D721Med (cell line): Measurements from ENCODE around the gene MCF2L.

ENCODE experiments used
- DNase-seq: peaks from one replicate; pipeline ENCODE4 v3.0.0; 2011; ENCODE audit warnings: low spot score; ENCODE audit not compliant: insufficient read length
- FAIRE-seq: peaks from 2 replicates; lab custom pipeline; 2011; peaks lifted over from hg19 to GRCh38; lab: Jason Lieb, UNC
- TF ChIP-seq, protein P1 (sequence below): IDR thresholded peaks from 2 replicates; pipeline ENCODE4 v1.5.1; 2012; ENCODE audit warnings: mild to moderate bottlenecking, control low read depth; ENCODE audit not compliant: insufficient read depth; ENCODE audit errors: missing control alignments

Gene MCF2L

DNA sequence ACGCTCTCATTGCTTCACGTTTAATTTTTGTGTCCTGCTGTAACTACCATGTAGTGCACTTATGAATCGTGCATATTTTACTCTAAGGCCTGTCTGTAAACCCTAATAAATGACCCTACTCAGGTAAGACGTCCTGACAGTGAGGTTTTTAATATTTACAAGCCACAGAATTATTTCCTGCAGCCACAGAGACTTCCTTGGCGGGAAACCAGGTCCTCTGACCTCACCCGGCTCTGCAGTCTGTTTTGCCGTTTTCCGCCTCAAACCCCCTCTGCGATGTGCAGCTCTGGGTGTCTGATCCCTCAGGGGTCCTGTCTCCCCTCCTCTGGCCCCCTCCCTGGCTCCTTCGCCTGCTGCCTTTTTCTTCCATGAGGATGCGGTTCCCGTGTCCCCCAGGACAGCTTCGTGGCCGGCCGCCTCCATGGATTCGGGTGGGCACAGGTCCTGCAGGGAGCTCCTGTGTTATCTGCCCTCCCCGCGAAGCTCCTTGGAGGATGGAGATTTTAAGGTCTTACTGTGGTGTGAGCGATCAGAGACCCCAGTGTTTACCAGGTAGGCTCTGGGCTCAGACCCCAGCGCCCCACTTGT lies 66.3 kb downstream of the MCF2L start:
- no peak for DNase-seq
- no peak for FAIRE-seq
- TF ChIP-seq, protein P1, sequence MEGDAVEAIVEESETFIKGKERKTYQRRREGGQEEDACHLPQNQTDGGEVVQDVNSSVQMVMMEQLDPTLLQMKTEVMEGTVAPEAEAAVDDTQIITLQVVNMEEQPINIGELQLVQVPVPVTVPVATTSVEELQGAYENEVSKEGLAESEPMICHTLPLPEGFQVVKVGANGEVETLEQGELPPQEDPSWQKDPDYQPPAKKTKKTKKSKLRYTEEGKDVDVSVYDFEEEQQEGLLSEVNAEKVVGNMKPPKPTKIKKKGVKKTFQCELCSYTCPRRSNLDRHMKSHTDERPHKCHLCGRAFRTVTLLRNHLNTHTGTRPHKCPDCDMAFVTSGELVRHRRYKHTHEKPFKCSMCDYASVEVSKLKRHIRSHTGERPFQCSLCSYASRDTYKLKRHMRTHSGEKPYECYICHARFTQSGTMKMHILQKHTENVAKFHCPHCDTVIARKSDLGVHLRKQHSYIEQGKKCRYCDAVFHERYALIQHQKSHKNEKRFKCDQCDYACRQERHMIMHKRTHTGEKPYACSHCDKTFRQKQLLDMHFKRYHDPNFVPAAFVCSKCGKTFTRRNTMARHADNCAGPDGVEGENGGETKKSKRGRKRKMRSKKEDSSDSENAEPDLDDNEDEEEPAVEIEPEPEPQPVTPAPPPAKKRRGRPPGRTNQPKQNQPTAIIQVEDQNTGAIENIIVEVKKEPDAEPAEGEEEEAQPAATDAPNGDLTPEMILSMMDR = no peak

DNA sequence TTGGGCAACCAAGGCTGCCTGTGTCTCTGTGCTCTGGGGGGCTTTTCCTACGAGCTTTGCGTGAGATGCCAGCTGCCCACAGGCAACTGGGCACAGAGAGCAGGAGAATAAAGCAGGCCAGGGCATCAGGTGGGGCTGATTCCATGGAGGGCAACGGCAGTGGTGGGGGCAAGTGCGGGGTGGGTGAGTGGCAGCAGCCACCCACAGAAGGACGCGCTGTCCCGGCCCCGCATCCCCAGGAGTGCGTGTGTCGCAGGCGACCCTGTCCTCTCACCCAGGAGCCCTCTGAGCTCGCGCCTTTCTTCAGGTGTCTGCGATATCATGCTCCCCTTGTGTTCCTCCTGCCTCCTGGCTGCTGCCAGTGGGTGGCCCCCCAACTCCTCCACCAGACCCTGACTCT lies 67.4 kb downstream of the MCF2L start:
- no peak for FAIRE-seq
- DNase-seq = no peak
- TF ChIP-seq, protein P1 = no peak

DNA sequence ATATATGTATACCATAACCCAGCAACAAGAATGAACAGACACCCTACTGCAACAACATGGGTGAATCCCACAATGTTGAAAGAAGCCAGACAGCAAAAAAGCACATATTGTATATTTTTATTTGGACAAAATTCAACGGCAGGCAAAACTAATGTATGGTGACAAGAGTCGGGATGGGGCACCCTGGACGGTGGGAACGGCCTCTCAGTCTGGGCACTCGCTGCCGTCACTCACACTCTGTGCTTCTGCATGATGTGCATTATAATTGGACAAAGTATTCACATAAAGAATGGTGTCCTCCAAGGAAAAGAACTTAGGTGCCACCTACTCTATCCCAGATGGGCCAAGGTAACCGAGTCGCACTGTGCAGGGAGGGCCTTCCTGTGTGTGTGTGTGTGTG lies 71.0 kb downstream of the MCF2L start:
- DNase-seq = no peak
- FAIRE-seq = no peak
- TF ChIP-seq, protein P1 = no peak

DNA sequence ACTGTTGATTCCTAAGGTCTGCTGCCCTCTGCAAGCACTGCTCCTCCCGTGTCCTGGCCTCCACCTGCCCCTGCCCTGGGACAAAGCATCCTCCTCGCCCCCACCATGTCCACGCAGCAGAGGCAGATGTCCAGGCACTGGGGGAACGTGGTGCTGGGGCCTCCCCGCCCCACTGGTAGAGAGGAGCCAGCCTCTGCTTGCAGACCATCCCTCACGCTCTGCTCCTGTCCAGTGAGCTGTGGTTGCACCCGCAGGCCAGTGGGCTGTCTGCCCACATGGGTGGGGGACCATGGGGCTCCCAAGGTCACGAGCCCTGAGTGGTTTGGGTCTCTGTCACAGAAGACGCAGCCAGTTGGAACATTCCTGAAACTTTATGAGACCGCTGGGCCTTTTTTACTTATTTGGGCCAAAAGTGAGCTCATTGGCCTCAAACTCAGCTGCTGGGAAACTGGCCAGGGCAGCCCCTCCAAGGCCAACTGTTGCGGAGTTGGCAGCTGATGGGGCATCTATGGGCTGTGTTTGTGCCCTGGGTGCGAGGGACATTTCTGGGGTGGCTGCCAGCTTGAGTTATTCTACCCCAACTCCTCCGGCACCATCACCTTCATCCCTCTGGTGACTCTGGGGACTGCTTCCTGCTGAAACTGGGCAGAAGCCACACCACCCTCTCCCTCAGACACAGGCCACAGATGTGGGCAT lies 71.7 kb downstream of the MCF2L start:
- TF ChIP-seq, protein P1 = no peak
- DNase-seq = no peak
- no peak for FAIRE-seq

DNA sequence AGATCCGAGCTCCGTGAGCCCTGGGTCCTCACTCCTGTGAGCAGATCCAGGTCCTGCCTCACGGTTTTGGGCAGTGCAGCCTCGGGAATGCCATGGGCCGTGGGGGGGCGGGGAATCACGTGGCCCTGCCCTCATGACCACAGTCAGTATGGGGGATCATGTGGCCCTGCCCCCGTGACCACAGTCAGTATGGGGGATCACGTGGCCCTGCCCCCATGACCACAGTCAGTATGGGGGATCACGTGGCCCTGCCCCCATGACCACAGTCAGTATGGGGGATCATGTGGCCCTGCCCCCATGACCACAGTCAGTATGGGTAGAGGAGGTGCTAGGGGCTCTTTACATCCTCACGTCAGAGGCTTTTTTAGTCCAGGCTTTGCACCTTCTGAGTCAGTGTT lies 72.3 kb downstream of the MCF2L start:
- DNase-seq = no peak
- TF ChIP-seq, protein P1 = no peak
- FAIRE-seq = no peak

DNA sequence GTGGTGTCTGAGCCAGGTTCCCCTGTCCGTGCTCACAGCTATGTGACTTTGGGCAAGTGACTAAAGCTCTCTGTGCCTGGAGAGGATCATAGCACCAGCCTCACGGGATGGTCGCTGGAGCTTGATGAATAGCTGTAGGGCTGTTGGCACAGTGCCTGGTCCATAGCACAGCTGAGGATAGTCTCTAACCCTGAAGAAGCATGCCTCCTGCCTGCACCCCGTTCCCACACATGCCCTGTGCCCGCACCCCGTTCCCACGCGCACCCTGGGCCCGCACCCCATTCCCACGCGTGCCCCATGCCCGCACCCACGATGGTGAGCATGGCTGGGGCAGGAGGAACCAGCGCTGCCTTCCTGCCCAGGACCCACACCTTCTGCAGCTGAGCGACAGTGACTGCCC lies 72.9 kb downstream of the MCF2L start:
- TF ChIP-seq, protein P1 = no peak
- FAIRE-seq = no peak
- no peak for DNase-seq

DNA sequence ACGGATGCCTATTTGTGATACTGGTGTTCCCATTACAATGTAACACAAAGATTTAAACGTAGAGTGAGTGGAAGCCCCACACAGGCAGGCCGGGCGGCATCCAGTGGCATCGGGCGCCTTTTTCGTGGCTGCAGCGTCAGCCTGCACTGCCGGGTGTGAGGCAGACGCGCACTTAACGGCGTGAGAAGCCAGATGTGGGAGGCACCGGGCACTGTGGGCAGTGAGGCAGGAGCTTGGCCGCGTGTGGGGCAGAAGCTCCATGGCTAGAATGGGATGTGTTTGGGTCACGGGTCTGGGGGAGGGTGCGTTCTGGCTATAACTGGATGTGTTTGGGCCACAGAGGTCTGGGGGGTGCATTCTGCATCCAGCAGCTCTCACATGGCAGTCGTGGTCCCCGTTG lies 73.4 kb downstream of the MCF2L start:
- no peak for DNase-seq
- TF ChIP-seq, protein P1 = no peak
- FAIRE-seq = no peak
